CD4-positive, alpha-beta T cell treated with Interleukin-1 beta for 1 hour (primary cell): ENCODE results near the gene FAM76B.
"Not testable (repeated sequence)": the region's sequence is repeated elsewhere in the genome, so short reads cannot be mapped to it uniquely, and the experiment has no call there.

Experiments
- DNase-seq, 2 donors: peaks; one replicate each; pipeline ENCODE4 v3.0.0-alpha.2; 2020 to 2022

FAM76B gene

GRCh38 chr11:95789506-95790122 lies at the start of gene FAM76B:
TSS of gene FAM76B (minus strand) at chr11:95789782. CDS start at chr11:95789478, 304 bp downstream.
- peak; percentile 99 for DNase-seq

GRCh38 chr11:95835768-95836488 lies 46.3 kb upstream of the FAM76B start:
- DNase-seq: peak; percentile 54 to 66

- no peak for DNase-seq
These were observed 45.8 kb upstream of the FAM76B start for GRCh38 chr11:95835351-95835750.

GRCh38 chr11:95833378-95833777 lies 43.8 kb upstream of the FAM76B start:
- no peak for DNase-seq

GRCh38 chr11:95832763-95833162 lies 43.2 kb upstream of the FAM76B start:
- no peak for DNase-seq

GRCh38 chr11:95831198-95831883 lies 41.8 kb upstream of the FAM76B start:
- DNase-seq: no peak

- no peak for DNase-seq
These were observed 40.1 kb upstream of the FAM76B start for GRCh38 chr11:95829580-95830259.

- DNase-seq: no peak
These were observed 38.1 kb upstream of the FAM76B start for GRCh38 chr11:95827696-95828095.

GRCh38 chr11:95821640-95822039 lies 32.1 kb upstream of the FAM76B start:
- DNase-seq: no peak

- no peak for DNase-seq
These were observed 26.5 kb upstream of the FAM76B start for GRCh38 chr11:95816037-95816436.

- DNase-seq: not testable (repeated sequence)
These were observed 21.5 kb upstream of the FAM76B start for GRCh38 chr11:95811052-95811451.

- not testable (repeated sequence) for DNase-seq
These were observed 16.9 kb upstream of the FAM76B start for GRCh38 chr11:95806464-95806863.

GRCh38 chr11:95805869-95806268 lies 16.3 kb upstream of the FAM76B start:
- DNase-seq: no peak

- no peak for DNase-seq
These were observed 14.4 kb upstream of the FAM76B start for GRCh38 chr11:95803973-95804372.

- no peak for DNase-seq
These were observed 13.2 kb upstream of the FAM76B start for GRCh38 chr11:95802806-95803205.

- DNase-seq: no peak
These were observed 10.9 kb upstream of the FAM76B start for GRCh38 chr11:95800438-95800837.

- no peak for DNase-seq
These were observed 10.0 kb upstream of the FAM76B start for GRCh38 chr11:95799546-95799945.

GRCh38 chr11:95796501-95796900 lies 6.9 kb upstream of the FAM76B start:
- no peak for DNase-seq

GRCh38 chr11:95795627-95796295 lies 6.2 kb upstream of the FAM76B start:
- no peak for DNase-seq

- DNase-seq: no peak
These were observed 4.5 kb upstream of the FAM76B start for GRCh38 chr11:95794086-95794485.

GRCh38 chr11:95793116-95793515 lies 3.5 kb upstream of the FAM76B start:
- no peak for DNase-seq

- DNase-seq: no peak
These were observed 3.1 kb upstream of the FAM76B start for GRCh38 chr11:95792700-95793099.

GRCh38 chr11:95792200-95792599 lies 2.6 kb upstream of the FAM76B start:
- DNase-seq: no peak
